Measurements from ENCODE around the gene PRRG1. TPM values are rescaled to one million over a fixed set of nuclear protein-coding genes. Genes with fewer than 3 reads are reported as not detected.

The PRRG1 gene
- total RNA-seq, 1 experiment from 2014 or later, result 9.0 TPM

DNA sequence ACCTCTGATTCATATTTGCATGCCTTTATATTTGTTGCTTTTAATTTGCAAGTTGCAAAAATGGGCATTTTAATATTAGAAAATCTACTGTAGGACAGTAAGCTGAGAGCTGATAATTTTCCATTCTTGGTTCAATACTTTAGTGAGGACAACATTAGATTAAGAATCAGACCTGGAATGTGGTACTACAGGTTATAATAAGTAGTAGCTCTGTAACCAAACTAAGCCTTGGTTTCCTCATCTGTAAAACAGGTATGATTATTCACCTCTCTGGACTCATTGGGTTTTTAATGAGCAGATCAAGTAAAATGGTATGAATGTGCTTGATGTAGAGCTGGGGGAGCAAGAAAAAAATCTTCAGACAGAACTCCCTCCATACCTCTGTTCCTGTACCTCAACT is 31.1 kb downstream of the PRRG1 start:
- Histone ChIP-seq H3K18ac (ENCODE audit: insufficient read length, low read depth, low read length) (no peak overlapping the region), H3K56ac (ENCODE audit: insufficient read length, low read depth, low read length) (no peak overlapping the region), H4K20me1 (ENCODE audit: control insufficient read depth, insufficient read depth, insufficient read length) (no peaks in the 10 kb centered on the region), H2BK12ac (ENCODE audit: insufficient read length, low read depth, low read length) (no peak overlapping the region), H2BK15ac (ENCODE audit: low read depth, low read length) (no peak overlapping the region), H3K27me3 (ENCODE audit: insufficient read depth, low read length) (no peaks in the 10 kb centered on the region), H2BK120ac (ENCODE audit: low read depth, low read length, poor library complexity, severe bottlenecking) (no peak overlapping the region), H3K27ac (ENCODE audit: insufficient read length, low read depth, low read length) (no peak overlapping the region), H4K8ac (replicated peaks; ENCODE audit: insufficient read length, low read depth, low read length) (no peak overlapping the region), H3K4me2 (ENCODE audit: insufficient read depth, insufficient read length, low read length) (no peak overlapping the region), H2BK5ac (ENCODE audit: insufficient read length, low read length) (no peak overlapping the region), H3K4me1 (ENCODE audit: insufficient read depth, low read length) (no peaks in the 10 kb centered on the region; the same call in 1 of the 2 replicates), H3K4ac (ENCODE audit: low read depth, low read length) (no peak overlapping the region), H3K23me2 (ENCODE audit: insufficient read length, low read depth, low read length, poor library complexity, severe bottlenecking) (no peaks in the 10 kb centered on the region), H2AFZ (ENCODE audit: low read length) (no peak overlapping the region), H3K14ac (ENCODE audit: insufficient read depth, low read length) (no peak overlapping the region), H3K9ac (ENCODE audit: extremely low read depth, insufficient read length, low read length) (no peak overlapping the region), H4K5ac (ENCODE audit: insufficient read length, low read depth, low read length) (no peak overlapping the region), H3K23ac (ENCODE audit: insufficient read length, low read depth, low read length) (no peak overlapping the region), H3K79me1 (ENCODE audit: insufficient read depth, low read depth, low read length, poor library complexity, severe bottlenecking) (no peaks in the 10 kb centered on the region), H4K91ac (ENCODE audit: insufficient read length, low read depth, low read length) (no peak overlapping the region), H3K9me3 (ENCODE audit: control insufficient read depth, low read depth, low read length) (peaks cover 4% of the 10 kb centered on the region), H2BK20ac (ENCODE audit: low read depth, low read length, poor library complexity, severe bottlenecking) (no peak overlapping the region), H3K79me2 (ENCODE audit: insufficient read depth, low read length) (no peaks in the 10 kb centered on the region; the same call in 1 of the 2 replicates), H3T11ph (ENCODE audit: low read length) (no peak overlapping the region), H2AK5ac (ENCODE audit: insufficient read length, low read length) (no peak overlapping the region)
- Mint-ChIP-seq H3K27ac (no peak overlapping the region), H3K4me3 (no peak overlapping the region), H3K9me3 (peaks cover 23 to 44% of the 10 kb centered on the region in 2 experiments), H3K36me3 (ENCODE audit: insufficient read depth in 1 of 3, low read depth in 3 of 3) (peaks cover 2 to 5% (median 3%) of the 10 kb centered on the region in 3 experiments; a peak in 3 of 7 replicates), H3K27me3 (ENCODE audit: low read depth) (no peaks in the 10 kb centered on the region), H3K4me1 (peaks cover 11 to 17% of the 10 kb centered on the region in 2 experiments)
- DNase-seq, result no peak
- TF ChIP-seq, protein P1, sequence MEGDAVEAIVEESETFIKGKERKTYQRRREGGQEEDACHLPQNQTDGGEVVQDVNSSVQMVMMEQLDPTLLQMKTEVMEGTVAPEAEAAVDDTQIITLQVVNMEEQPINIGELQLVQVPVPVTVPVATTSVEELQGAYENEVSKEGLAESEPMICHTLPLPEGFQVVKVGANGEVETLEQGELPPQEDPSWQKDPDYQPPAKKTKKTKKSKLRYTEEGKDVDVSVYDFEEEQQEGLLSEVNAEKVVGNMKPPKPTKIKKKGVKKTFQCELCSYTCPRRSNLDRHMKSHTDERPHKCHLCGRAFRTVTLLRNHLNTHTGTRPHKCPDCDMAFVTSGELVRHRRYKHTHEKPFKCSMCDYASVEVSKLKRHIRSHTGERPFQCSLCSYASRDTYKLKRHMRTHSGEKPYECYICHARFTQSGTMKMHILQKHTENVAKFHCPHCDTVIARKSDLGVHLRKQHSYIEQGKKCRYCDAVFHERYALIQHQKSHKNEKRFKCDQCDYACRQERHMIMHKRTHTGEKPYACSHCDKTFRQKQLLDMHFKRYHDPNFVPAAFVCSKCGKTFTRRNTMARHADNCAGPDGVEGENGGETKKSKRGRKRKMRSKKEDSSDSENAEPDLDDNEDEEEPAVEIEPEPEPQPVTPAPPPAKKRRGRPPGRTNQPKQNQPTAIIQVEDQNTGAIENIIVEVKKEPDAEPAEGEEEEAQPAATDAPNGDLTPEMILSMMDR (conservative IDR thresholded peaks at IDR 0.05), result no peak
